Measurements from ENCODE around the gene USP3. TPM values are rescaled to one million over a fixed set of nuclear protein-coding genes. Genes with fewer than 3 reads are reported as not detected.

The USP3 gene
- total RNA-seq, 1 donor from 2014 or later, result 58.1 TPM

DNA sequence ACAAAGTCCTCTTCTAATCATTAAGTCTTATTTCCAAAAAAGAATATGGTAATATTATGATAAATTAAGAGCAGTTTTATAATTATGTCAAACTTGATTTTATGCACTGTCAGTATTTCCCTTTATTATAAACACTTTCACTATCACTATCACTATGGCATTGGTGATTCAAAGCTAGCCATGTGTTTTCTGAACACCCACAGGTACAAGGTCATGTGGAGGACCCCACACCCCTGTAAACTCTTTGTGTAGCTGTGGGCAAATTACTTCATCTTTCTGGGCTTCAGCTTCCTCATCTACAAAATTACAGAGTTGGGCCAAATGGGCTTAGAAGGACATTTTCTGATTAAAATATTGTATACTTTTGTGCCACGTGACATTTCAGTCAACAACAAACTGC, 134.4 kb downstream of the USP3 start:
- intact Hi-C loops (cut with micrococcal nuclease), result no loop called here

DNA sequence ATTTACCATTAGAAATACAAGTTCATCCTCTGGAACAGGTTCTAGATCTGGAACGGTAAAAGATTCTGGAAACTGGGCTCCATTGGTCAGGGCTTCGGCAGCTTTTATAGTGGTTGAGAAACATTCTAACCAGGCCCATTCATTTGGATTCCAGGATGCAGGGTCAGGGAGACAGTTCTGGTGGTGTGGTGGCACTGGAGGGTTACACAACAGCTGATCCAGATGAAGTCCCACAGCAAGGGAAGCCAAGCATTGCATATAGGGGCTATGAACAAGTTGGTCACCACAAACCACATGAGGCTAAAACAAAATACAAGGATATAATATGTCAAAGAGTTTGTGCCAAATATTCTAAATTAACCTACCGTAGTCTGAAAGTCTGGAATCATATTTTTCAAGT, 135.8 kb downstream of the USP3 start:
- intact Hi-C loops (cut with micrococcal nuclease), result no loop called here

Other genes starting within 250 kb of the USP3 start
- gene APH1B, start 227.0 kb upstream of the USP3 start, total RNA-seq, result 13.1 and 13.6 TPM in 2 replicates
- gene CA12, start 122.7 kb upstream of the USP3 start, total RNA-seq, result not detected in 2 replicates
- gene FBXL22, start 92.8 kb downstream of the USP3 start, total RNA-seq, result 0.41 and 0.73 TPM in 2 replicates